GM21576 (cell line): ENCODE data around the gene CEP41.

ENCODE experiments used
- ATAC-seq: cut with Tn5 transposase; IDR thresholded peaks from one replicate; pipeline ENCODE4 v1.9.1; 2021; ENCODE audit warnings: mild to moderate bottlenecking, moderate library complexity; ENCODE audit not compliant: unreplicated experiment

Gene CEP41

GRCh38 chr7:130421684-130422083 lies 19.1 kb downstream of the CEP41 start:
- no peak for ATAC-seq

DNA sequence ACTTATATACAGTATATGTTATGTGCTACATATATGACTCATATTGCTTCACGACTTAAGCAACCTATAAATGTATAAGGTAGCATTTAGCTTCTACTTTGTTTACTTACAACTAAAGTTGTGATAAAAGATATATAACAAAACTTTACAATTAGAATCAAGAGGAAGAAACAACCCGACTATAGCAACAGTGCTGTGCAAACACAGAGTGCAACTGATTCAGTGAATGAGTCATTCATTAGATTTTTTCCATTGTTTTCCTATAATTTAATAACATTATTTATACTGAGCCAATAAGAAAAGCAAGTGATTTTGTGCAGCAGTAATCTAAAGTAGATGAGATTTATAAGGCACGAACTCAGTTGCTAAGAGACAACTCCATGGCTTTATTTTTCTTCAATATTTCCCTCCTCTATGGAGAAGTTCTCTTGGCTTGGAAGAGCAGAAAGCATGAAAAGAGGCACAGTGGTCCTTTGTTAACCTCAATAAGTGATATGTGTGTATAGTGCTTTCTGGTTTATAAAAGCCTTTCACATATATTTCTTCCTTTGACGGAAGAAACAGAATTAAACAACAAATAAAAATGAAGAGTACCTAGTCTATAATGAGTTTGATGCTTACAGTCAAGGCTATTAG lies 19.8 kb downstream of the CEP41 start:
- ATAC-seq, result no peak

- no peak for ATAC-seq
Measured at GRCh38 chr7:130419658-130420057, 21.2 kb downstream of the CEP41 start.

GRCh38 chr7:130418306-130418705 lies 22.5 kb downstream of the CEP41 start:
- ATAC-seq, result no peak

DNA sequence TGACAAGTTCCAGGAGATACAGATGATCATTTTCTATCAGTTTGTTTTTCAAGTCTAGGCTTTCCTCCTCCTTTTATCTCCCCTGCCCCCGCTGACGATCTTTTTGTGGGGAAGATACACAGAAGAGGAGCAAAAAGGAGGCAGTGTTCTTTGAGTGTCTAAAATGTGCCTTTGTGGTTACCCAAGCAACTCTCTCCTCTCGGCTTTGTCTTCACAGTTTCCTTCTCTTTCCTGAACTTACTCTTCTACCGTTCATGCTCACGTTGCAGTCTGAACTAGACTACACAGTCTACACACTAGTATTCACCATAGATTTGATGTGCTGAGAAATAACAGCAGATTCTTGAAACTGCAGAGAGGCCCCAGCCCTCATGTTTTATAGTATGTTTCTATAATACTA lies 23.6 kb downstream of the CEP41 start:
- no peak for ATAC-seq

DNA sequence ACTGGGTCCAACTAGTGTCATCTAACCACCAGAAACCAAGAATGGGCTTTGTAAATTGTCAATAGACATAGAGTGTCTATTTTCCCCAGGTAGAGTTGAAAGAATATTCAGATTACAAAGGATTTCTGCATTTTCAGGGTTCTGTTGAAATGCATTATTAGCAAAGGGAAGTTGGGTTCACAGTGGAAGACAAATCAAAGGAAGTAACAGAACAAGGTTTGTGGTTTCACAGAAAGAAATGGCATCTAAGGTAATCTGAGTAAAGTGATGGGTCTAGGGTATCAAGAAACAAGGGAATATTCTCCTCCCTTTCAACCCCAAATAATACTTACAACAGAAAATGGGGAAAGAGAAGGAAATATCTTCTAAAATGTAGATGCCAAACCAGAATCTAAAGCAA lies 25.8 kb downstream of the CEP41 start:
- ATAC-seq, result no peak

- ATAC-seq, result no peak
Measured at GRCh38 chr7:130413201-130413600, 27.6 kb downstream of the CEP41 start.

DNA sequence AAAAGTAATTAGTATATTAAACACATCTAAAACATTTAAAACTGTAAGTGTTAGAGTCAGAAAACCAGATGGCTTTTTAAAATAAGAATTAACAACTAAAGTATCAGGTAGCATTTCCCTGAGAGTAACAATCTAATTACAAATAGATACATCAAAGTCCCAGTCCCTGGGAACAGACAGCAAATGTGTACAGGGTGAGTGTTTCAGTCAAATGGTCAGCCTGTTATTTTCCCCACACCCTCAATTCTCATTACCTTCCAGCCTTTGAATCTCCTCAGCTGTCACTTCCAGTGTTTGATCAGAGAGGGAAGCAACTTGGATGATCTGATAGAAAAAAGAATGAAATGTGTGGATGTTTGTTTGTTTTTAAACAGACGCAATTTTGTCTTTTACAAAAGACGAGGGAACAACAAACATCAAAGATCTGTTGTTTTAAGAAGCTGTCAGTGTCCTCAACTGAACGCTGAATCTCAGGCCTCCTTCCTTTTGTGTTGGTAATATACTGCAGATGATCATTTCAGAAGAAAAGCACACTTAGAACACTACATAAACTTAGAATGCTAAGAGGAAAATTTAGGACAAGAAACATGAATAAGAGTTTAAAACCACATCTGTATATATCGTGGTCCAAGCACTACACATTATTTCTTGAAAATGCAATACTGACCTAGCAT lies 29.8 kb downstream of the CEP41 start:
- no peak for ATAC-seq

- no peak for ATAC-seq
Measured at GRCh38 chr7:130409712-130410072, 31.1 kb downstream of the CEP41 start.

GRCh38 chr7:130409067-130409711 lies 31.6 kb downstream of the CEP41 start:
- no peak for ATAC-seq

DNA sequence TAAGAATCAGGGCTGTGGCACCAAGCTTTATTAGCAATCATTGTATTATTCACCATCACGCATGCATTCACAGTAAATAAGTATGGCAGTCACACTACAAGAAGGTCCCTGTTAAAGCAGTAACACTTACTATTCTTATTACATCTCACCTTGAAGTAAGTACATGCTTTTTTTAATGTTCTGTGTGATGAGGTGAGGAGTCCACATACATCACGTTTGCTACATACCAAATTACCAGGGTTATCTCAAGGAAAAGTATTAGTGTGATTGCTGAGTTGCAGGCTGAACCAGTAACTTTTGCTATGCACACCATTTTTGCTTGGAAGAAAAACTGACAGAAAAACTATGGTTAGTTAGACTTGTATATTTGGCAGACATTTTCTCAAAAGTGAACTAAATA lies 35.8 kb downstream of the CEP41 start:
- no peak for ATAC-seq

DNA sequence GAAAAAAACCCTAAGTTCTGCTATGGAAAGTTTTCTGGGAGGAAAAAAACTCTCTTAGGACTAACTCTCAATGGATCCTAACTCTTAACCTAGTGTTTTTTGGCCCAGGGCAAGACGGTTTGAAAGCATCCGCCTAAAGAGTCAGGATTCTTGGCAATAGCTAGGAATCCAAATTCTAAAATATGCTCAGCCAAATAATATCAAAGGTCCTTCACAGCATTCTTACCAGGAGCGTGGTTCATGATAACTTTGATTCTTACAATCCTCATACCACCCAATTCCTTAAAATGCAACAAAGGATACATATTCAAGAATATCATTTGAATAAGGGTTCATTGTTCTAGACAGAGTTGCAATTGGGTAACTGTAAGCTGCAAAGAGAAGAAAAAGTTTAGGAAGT lies 39.2 kb downstream of the CEP41 start:
- ATAC-seq, result no peak

GRCh38 chr7:130401101-130401500 lies 39.7 kb downstream of the CEP41 start:
- no peak for ATAC-seq

DNA sequence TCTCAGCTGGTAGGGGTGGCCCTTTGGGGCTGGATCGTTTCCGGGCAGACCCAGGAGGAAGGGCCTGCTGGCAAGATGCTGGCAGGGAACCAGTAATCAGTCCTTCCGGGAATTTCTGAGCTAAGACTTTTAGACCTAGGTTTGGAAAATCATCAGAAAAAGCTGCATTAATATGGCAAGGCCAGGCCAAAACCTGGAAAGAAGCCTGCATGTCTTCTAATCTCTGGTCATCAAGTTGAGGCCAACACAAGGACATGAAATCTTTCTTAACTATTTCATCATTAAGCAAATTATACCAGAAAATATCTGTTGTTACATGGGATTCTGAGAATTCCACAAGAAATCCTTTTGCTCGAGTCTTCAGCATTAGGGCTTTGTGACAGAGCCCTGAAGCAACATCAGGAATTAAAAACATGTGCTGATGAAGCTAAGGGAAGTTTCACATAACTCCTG lies 40.7 kb downstream of the CEP41 start:
- ATAC-seq, result no peak

DNA sequence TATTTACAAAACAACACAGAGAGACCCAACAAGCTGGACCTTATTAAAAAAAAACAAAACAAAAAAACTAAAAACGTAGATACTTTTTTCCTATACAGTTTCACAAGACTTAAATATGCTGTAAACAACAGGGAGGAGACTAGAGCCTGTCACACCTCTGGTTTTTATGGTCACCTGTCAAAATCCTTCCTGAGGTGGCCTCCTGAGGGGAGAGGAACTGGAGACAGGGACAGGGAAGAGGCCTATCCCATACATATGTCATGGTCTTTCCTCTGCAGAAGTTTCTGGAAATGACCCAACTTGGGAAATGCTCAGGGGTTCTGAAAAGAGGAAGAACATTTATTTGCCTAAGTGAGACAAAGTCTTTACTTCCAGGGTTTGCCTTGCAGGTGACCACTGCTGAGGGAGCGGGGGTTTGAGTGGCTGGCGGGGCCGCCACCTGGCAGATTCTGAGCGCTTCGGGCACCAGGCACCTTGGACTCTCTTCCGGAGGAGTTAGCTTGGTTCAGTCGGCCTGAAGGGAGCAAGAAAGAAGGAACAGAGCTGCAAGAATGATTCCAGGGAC lies 42.2 kb downstream of the CEP41 start:
- no peak for ATAC-seq

- ATAC-seq, result no peak
Measured at GRCh38 chr7:130397758-130398073, 43.1 kb downstream of the CEP41 start.

DNA sequence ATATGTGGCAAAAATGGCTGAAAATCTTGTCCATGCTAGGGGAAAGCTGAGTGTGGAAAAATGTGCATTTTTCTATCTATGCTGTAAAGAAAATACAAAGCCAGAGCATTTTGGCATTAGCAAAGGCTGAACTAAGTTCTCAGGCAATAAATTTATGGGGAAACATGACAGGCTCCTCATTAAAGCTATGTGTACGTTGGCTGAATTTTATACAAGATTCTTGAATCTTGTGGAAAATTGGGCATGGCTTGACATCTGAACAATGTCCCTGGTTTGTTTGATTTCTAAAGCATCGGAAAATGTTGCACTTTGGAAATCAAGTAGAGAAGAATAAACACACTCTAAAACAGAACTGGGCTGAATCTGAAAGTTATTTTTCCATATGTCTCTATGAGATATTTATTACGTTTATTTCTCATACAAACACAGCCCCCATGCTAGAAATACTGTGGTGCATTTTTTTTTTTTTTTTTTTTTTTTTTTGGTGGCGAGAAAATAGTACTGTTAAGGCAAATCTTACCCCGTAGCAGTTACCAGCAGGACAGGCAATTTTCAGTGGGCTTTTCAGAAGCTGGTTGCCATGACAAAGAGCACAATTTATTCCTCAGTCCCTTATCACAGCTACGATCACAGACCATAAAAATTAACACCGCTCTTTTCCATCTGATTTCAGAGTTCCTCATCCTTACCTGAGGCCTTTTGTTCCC lies 43.6 kb downstream of the CEP41 start:
- no peak for ATAC-seq

DNA sequence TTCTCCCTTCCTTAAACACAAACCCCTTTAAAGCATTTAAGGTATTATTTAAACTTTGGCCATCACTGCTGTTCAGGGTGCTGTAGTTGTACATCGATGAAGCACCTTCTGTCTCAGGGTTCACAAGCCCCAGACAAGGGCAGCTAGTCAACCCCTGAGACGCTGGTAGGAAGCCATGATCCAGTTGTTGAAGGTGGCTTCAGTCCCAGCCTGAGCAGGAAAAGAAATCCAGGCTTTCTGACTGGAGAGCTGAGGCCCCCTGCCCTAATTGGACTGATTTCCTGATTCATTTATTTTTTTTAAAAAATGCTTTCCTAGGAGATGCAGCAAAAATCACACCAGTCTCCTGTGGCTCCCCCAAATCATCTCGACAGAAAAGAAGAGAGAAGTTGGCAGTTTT lies 44.7 kb downstream of the CEP41 start:
- no peak for ATAC-seq

- ATAC-seq, result no peak
Measured at GRCh38 chr7:130395421-130395820, 45.4 kb downstream of the CEP41 start.

GRCh38 chr7:130394421-130395195 lies 46.2 kb downstream of the CEP41 start:
- ATAC-seq, result no peak
